ENCODE results near the gene GINS2.

Gene GINS2

DNA sequence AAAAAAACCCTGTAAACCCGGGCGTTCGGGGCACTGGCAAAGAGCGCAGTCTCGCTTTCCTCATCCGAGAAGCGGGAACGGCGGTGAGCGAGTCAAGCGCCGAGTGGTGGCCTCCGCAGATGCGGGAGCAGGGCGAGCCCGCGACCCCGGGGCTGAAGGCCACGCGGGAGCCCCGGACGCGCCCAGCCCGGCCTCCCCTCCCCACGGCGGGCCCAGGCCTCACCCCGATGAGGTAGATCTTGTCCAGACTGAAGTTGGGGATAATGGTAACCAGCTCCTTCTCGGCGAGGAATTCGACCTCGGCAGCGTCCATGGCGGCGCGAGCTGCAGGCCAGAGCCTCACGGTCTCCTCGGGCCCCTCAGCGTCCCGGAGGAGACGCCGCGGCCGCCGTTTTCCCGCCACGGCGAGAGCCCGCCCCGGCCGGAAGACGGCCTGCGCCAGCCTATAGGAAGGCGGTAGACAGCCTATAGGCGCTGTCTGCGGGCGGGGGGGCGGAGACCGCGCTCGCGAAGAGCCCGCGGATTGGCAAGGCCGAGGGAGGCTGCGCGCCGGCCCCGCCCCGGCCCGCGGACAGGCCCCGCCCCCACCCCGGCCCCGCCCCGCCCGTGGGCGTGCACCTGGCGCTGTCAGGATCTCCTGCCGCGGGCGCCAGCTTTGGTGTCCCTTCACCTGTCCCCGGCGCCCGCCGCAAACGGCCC, at the start of gene GINS2:
Gene GINS2 (minus strand): TSS at position 369 of the 699 bp plus-strand sequence. CDS start 56 bp downstream, at position 313.
- FAIRE-seq, result no peak

DNA sequence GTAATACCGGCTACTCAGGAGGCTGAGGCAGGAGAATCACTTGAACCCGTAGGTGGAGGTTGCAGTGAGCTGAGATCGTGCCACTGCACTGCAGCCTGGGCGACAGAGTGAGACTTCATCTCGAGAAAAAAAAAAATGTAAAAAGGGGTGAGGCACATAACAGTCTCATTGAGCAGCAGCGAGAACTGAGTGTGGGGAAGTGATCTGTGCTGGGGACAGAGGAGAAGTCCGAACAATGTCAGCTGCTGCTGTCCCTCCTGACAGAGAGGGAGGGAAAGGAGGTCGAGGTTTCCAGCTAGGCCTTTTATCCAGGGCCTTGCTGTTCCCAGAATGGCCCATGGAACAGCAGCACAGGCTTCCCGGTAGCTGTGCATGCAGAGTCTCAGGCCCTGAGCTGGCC, 48.2 kb upstream of the GINS2 start:
- no peak for FAIRE-seq

DNA sequence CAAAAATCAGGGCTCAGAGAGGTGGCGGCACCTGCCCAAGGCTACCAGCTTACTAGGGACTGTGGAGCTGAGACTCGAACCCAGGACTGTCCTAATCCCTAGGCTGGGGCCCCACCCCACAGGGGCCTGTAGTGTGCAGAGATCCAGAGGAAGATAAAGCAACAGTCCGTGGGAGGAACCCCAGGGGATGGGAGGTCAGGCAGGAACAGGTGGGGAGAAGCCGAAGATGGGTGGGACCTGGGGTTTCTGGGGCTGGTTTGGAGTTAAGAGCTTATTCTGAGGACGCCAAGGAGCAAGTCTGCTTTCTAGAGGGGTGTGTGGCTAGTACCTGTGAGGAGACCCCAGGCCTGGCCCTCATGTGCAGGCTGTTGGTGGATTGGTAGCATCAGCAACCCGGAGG, 47.2 kb upstream of the GINS2 start:
- FAIRE-seq, result no peak

DNA sequence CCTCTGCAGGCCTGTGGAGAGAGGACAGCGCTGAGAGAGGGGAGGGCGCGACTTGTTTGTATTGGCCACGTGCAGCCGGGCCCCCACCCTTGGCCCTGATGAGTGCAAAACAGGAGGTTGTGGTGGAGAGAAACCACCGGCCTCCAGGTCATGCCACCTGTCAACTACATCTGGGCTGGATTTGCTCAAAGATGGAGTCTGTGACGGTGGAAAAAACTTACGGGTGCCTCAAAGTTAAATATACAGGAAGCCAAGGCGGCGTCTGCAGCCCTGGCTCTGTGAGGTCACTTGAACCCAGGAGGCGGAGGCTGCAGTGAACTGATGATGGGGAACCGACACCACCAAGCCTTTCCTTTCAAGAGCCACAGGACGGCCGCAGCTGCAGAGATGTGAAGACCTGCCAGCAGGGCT, 46.5 kb upstream of the GINS2 start:
- FAIRE-seq, result no peak

DNA sequence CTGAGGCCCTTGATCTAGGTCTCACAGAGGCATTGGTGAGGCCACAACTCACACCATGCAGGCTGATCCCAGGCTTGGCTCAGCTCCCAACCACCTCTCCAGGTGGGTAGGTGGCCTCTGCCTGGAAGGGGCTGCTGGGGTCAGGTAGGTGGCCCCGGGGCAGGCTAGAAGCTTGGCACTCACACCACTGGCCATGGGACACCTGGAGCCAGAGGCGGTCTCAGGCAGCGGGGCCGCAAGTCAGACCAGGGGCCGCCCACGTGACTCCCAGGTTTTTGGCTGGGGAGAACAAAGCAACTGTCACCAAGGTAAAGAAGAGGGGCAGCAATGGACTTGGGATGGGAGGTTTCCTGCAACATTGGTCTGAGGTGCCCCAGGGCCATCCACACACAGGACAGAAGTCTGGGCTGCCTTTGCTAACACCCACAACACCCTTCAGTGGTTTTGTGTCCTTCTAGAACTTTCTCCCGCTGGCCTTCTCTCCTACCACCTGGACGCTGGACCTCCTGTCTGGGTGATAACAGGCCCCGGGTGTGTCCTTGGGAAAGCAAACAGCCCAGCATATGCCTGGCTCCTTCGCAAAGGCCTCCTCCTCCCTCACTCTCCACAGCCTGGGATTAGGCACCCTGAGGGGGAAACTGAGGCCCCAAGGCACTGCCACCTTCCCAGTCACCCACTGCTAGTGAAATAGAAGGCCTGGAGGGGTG, 45.7 kb upstream of the GINS2 start:
- no peak for FAIRE-seq

DNA sequence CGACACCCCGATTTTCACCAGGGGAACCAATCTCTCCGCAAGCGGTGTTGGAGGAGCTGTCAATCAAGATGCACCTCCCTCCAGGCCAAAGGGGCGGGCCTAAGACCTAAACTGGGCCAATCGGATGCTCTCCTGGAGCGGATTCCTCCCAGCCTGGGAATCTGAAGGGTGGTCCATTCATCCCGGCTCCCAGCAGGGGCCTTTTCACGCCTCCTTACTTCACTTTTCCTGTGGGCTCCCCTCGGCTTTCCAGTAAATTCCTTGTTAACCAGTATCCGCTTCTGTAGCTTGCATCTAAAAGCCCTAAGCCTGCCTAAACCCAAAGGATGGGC, 45.1 kb upstream of the GINS2 start:
- no peak for FAIRE-seq

DNA sequence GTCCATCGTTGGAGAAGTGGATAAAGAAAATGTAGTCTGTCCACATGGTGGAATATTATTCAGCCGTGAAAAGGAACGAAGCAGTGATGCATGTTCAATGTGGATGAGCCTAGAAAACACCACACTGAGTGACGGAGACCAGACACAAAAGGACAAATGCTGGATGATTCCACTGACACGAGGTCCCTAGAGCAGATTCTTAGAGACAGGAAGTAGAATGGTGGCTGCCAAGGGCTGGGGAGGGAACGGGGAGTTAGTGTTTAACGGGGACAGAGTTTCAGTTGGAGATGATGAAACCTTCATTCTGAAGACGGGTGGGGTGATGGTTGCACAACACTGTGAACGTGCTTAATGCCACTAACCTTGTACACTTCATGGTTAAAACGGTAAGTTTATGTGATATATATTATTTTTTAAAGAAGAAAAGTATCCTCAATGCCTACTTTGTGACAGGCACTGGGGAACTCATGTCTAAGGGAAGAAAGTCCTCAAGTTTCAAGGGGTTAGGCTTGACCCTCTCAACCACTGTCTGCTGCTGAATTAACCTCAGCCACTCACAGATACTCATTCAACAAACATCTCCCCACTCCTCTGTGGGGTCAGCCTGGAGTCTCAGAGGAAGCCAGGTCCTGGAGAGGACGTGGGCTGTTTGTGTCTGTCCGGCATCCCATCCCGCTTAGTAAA, 44.5 kb upstream of the GINS2 start:
- FAIRE-seq, result no peak

DNA sequence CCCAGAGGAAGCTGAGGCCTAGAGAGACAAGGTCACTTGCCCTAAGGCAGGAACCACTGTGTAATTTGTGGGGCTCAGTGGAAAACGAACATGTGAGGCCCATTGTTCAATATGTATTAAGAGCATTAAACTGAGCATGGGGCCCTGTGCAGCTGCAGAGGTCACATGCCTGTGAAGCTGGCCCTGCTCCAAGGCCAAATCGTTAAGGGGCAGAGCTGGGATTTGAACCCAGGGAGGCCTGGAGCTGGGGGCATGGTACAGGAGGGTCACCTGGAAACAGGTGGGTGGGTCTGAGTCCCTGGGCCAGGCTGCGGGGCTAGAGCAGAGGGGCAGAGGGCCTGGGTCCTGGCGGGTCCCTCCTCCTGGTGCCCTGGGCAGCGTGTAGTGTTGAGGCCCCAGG, 42.4 kb upstream of the GINS2 start:
- FAIRE-seq, result no peak

DNA sequence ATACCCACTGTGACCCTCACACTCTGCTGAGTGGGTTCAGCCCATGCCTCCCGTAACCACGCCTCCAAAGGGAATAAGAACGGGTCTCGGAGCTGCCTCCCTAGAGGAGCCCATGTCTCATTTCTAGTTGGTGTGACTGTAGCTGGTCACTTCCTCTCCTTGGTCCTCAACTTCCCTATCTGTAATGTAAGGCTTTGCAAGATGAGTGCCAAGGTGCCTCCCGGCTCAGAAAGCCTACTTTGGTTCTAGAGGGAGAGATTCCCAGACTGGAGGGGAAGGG, 41.4 kb upstream of the GINS2 start:
- no peak for FAIRE-seq

DNA sequence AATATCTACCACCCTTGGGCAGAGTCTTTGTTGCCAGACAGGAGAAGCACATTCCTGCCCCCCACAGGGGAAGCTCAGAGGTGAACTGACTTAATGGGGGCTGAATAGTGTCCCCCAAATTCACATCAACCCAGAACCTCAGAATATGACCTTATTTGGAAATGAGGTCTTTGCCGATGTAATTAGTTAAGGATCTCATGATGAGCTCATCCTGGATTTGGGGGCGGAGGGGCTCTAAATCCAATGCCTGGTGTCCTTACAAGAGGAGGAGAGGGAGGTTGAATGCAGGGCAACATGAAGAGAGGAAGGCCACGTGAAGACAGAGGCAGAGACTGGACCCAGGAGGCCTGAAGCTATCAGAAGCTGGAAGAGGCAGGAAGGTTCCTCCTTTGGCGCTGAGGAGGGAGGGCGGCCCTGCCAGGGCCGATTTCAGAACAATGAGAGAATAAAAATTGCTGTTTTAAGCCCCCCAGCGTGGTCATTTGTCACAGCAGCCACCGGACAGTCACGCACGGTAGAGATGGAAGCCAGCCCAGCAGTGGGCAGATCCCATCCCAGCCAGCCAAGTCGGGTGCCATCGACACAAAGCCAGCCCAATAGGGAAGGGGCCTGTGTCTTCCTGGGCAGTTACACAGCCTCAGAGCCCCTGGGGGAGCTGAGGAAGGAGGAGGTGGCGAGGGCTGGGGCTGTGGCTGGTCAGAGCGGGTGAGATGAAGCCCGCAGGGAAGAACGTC, 40.9 kb upstream of the GINS2 start:
- FAIRE-seq, result no peak

DNA sequence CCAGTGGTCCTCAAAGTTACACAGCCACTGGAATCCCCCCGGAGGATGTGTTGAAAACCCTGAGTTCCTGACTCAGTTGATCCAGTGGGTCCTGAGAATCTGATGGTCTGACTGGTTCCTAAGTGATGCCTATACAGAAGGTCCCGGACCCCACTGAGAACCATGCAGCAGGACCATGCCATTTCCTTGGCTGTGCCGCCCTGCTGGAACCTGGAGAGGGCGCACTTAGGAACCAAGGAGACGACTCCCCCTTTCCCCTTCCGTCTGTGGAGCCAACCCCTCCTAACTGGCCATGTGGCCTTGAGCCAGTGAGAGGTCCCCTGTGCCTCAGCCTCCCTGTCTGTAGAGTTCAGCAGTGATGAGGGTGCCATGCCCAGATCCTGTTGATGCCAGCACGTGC, 40.1 kb upstream of the GINS2 start:
- no peak for FAIRE-seq

DNA sequence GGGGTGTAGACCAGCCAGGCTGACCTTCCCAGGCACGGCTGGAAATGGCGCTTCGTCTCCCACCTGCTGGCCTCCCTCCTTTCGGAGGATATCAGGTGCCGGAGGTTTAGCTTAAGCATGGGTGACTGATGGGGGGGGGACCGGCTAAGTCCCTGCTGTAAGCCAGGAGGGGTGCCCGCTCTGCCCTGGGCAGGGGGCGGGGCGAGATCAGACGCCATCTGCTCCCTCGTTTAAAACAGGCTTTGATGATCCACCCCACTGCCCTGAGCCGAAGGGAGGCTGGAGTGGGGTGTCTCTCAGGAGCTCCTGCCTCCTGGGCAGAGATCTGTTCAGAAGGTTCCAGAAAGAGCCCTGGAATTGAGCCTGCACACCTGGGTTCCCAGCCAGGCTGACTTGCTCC, 36.2 kb upstream of the GINS2 start:
- no peak for FAIRE-seq

DNA sequence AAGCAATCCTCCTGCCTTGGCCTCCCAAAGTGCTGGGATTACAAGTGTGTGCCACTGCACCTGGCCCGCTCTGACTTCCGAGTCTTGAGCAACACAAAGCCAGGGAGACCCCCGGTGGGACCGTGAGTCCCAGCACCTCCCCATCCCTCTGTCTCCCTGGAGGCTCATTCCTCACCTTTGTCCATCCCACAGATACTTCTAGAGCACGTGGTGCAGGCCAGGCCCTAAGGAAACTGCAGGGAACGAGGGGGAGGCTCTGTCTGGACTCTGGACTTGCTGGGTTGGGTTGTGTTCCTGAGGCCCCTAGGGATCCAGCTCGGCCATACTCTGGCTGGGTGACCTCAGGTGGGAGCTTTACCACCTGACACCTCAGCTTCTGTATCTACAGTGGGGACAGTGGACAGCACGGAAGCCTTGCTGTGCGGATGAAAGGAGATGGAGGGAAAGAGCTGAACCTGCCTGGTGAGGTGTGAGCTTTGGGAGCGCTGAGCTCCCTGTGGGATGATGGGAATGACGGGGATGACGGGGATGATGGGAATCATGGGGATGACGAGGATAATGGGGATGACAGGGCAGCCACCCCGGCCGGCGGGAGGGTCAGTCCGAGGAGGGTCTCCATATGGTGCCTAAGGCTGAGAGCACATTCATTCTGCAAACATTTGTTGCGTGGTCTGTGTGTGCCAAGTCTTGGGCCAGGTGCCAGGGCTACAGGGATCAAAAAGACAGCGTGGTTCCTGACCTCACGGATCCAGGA, 35.5 kb upstream of the GINS2 start:
- FAIRE-seq, result no peak

DNA sequence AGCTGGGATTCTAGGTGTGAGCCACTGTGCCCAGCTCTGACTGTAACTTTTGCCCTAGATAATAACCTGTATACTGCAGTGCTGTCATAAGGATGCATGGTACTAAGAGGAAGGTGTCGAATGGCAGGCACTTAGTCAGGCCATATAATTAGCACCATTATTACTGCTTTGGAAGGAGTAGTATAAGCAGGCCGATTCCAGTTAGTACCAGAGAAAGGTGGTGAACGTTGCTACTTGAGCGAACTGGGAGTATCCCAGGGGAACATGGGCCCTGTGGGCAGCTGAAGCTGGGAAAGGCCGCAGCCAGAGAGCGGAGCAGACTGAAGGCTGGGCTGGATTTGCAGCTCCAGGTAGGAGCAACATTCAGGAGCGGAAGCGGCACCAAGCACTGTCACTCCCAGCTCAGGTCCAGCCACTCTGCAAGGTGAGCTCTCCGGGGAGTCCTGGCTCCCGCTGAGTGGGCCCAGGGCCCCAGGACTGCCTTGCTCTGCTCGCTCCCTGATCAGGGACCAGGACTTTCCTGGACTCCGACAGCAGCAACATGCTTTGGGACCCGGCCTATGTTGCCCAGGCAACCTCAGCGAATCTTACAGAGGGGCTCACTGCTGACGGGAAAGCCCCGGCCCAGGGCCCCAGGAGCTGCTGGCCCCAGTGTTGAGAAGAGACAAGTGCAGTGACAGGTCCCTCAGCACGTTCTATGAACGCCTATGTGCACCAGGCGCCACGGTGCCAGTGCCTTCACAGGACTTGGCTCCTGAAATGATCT, 33.6 kb upstream of the GINS2 start:
- no peak for FAIRE-seq

DNA sequence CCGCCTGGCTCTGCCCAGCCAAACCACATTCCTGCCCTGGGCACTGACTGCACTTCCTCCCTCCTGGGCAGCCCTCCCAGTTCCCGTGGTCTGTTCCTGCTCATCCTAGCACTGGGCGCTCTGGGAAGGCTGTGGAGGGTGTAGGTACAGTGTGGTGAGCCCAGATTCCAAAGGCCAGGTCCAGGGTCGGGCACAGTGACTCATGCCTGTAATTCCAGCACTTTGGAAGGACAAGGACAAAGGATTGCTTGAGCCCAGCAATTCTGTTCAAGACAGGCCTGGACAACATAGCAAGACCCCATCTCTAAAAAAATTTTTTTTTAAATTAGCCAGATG, 31.5 kb upstream of the GINS2 start:
- FAIRE-seq, result no peak

DNA sequence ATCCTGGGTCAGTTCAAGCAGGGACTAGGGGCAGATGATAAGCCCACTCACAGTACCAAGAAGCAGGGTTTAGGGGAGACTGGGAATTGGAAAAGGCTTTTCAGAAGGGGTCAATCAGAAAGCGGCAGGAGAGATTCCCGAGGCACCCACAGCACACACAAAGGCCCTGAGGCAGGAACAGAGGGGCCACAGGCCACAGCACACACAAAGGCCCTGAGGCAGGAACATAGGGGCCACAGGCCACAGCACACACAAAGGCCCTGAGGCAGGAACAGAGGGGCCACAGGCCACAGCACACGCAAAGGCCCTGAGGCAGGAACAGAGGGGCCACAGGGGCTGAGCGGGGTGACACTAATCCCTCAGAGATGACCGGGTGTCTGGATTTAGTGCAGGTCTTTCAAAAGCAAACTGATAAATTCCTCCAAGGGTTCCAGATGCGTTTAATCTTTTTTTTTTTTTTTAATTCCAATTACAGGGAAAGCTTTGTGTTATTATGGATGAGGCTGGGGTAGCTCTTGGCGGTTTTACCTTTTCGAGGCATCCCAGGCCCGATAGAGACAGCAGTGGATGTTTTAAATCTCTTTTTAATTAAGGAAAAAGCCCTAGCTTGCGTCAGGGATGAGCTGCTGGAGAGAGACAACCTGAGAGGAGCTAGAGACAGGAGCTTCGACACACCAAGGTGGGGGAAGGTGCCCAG, 31.0 kb upstream of the GINS2 start:
- no peak for FAIRE-seq

DNA sequence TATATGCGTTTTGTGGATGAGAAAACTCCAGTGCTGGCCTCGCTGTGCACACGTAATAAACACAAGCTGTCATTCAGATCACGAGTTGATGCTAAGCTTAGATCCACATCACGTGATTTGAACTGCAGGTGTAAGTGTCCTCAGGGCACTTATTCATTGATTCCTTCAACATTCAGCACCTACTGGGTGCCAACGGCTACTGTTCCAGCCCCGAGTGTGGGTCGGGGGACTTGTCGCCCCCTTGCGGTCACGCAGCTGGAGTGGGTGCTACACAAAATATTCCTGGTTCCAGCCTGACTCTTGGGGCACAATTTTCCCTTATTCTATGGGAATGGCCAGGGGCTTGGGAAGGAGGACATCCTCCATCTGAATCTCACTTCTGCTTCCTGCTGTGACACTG, 29.9 kb upstream of the GINS2 start:
- no peak for FAIRE-seq

DNA sequence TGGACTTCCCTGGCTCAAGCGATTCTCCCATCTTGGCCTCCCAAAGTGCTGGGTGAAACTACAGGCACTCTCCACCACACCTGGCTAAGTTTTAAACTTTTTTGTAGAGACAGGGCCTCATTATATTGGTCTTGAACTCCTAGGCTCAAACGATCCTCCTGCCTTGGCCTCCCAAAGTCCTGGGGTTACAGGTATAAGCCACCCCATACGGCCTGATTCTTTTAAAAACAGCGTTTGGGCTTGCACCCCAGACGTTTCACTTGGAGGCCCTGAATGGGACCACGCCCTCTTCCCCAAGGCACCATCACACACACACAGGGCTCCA, 29.4 kb upstream of the GINS2 start:
- FAIRE-seq, result no peak

DNA sequence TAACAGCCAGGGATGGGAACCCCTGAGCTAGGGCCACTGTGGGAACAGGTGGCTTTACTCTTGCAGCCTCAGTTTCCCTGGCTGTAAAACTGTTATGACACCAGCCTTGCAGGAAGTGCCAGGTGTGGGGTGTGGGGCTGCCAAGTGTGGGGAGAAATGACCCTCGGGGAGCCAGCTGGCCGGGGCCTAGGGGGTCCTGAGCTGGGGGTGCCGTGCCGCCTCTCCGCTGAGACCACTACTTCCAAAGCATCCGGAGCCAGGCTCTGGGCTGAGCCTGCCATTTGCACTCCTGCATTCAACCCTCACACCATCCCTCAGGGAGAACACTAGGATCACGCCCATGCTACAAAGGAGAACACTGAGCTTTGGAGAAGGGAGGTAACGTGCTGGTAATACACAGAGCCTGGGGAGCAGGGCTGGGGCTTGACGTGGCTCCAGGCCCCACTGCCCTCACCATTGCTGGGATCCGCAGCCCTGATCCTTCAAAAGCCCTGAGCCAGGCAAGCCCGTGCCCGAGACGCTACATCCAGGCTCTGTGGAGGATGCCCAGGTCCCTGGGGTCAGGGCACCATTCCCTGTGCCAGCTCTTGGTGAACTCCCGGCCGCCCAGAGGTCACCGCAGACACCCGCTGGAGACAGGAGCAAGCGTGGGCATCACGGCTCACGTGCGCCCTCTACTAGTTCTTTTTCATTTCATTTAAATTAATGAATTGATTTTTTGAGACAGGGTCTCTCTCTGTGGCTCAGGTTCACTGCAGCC, 28.8 kb upstream of the GINS2 start:
- no peak for FAIRE-seq

DNA sequence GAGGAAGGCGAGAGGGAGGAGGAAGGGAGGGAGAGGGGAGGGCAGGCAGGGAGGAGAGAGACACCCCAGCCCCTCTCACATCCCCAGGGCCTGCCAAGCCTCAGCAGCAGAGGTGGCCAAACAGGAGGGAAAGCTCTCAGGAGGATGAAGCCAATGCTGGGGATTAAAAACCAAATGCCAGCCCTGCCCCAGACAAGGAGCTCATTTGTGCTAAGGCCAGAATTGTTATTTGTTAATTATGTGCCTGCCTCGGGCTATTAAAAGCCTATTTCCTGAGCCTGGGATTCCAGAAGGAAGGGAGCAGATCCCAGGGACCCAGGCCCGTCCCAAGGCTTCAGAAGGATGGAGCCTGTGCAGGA, 27.9 kb upstream of the GINS2 start:
- no peak for FAIRE-seq

DNA sequence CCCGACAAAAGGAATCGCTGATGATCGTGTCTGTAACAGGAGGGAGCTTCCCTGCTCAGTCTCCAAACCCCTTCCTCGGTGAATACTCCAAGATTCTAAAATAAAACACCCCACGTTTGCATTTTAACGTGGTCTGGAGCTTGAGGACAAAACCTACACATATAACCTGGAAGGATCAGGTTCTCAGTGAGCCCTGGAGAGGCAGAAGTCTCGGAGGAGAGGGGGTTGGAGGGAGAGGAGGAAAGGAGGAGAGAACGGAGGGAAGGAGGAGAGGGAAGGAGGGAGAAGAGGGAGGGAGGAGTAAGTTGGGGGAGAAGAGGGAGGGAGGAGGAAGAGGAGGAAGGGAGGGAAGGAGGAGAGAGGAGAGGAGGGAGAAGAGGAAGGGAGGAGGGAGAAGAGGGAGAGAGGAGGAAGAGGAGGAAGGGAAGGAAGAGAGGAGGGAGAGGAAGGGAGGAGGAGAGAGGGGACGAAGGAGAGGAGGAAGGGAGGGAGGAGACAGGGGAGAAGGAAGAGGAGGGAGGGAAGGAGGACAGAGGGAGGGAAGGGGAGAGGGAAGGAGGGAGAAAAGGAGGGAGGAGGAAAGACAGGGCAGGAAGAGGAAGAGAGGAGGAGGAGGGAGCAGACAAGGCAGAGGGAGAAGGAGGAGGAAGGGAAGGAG, 27.4 kb upstream of the GINS2 start:
- no peak for FAIRE-seq
